ENCODE results near the gene DOCK11. TPM values are rescaled to one million over a fixed set of nuclear protein-coding genes. Genes with fewer than 3 reads are reported as not detected.

Gene DOCK11
- total RNA-seq, 2 donors from 2014 or later, result 4.9 to 15.8 TPM

DNA sequence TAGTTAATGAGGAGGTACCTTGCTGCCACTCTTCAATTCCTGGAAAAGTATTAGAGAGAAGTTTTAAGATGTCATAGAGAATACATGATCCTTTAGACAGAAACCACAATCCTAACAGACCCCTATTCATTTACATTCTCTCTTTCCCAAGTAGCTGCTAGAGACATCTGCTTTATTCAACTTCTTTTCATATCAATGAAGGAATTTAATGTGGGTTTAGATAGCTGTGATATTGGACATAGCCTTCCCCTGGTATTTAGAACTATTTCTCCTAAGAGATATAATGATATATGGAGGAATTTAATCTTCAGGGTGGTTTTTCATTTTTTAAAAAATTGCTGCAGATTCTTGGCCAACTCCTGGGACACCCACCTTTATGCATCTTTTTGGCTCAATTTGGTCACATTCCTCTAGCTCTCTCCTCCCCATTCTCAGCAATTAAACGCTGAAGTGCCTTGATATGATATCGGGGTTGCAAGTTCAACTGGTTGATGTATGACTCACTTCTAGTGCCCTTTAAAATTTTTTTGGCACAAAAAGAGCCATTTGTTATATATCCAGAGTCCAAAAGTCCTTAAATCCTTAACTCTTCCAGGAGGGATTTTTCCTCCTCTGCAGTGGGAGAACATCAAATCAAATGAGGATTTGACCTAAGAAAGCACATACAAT lies 57.6 kb downstream of the DOCK11 start:
- no peak overlapping the region for H3K27ac ChIP-seq
- no peaks in the 10 kb centered on the region for H3K4me1 ChIP-seq
- intact Hi-C loops (cut with DNase I), result no loop called here
- no peak for ATAC-seq
- WGBS, 2 donors, result 7 to 14% methylated on average over 2 of the region's 2 CpGs
- no peaks in the 10 kb centered on the region for H3K9me3 ChIP-seq
- DNase-seq, result no peak
- H3K27me3 ChIP-seq, result no peaks in the 10 kb centered on the region
- TF ChIP-seq, protein P1, sequence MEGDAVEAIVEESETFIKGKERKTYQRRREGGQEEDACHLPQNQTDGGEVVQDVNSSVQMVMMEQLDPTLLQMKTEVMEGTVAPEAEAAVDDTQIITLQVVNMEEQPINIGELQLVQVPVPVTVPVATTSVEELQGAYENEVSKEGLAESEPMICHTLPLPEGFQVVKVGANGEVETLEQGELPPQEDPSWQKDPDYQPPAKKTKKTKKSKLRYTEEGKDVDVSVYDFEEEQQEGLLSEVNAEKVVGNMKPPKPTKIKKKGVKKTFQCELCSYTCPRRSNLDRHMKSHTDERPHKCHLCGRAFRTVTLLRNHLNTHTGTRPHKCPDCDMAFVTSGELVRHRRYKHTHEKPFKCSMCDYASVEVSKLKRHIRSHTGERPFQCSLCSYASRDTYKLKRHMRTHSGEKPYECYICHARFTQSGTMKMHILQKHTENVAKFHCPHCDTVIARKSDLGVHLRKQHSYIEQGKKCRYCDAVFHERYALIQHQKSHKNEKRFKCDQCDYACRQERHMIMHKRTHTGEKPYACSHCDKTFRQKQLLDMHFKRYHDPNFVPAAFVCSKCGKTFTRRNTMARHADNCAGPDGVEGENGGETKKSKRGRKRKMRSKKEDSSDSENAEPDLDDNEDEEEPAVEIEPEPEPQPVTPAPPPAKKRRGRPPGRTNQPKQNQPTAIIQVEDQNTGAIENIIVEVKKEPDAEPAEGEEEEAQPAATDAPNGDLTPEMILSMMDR (IDR thresholded peaks at IDR 0.05), result no peak
- no peak for TF ChIP-seq POLR2A (IDR thresholded peaks at IDR 0.05)
- no peak overlapping the region for H3K4me3 ChIP-seq
- H3K36me3 ChIP-seq (replicated peaks in 1 of 2; ENCODE audit: insufficient read depth in 1 of 2, low read depth in 2 of 2), result no peaks in the 10 kb centered on the region

DNA sequence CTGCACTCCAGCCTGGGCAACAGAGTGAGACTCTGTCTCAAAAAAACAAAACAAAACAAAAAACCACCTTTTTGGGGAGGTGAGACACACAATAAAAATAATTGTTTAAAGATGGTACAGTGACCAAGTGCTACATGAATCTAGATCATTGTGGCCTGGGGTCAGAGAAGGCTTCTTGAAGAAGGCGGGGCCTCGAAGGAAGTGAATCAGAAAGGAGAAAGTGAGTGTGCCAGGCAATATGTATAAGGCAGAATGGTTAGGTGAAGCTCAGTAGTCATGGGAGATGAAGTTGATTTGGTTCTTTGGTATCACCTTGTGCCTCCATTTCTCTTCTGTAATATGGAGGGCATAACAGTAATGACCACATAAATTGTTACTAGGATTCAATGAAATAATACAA lies 58.9 kb downstream of the DOCK11 start:
- H3K4me1 ChIP-seq, result no peaks in the 10 kb centered on the region
- ATAC-seq (no peak), DNase-seq (no peak)
- TF ChIP-seq, protein P1 (IDR thresholded peaks at IDR 0.05), result no peak
- TF ChIP-seq POLR2A (IDR thresholded peaks at IDR 0.05), result no peak
- WGBS, 2 donors, result 85 to 87% methylated on average over 2 of the region's 2 CpGs
- H3K4me3 ChIP-seq, result no peak overlapping the region
- intact Hi-C loops (cut with DNase I), result no loop called here
- no peaks in the 10 kb centered on the region for H3K9me3 ChIP-seq
- H3K27me3 ChIP-seq, result no peaks in the 10 kb centered on the region
- no peaks in the 10 kb centered on the region for H3K36me3 ChIP-seq (replicated peaks in 1 of 2; ENCODE audit: insufficient read depth in 1 of 2, low read depth in 2 of 2)
- H3K27ac ChIP-seq, result no peak overlapping the region

DNA sequence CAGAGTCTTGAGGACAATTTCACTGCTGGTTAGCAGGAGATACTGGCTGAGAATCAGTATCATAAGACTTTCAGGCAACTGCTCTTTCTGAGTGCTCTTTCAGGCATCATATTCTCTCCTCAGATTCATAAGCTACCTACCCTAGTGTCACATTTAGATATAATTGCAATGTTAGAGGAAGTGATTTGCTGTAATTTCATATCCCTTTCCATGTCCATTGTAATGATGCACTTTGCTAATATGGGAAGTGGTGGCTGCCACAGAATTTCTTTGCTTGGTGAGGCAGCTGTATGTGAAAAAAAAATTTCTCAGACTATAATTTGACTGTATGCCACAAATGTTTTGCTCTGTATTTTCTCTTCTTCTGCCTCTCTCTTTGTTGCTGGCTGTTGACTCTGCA lies 63.3 kb downstream of the DOCK11 start:
- DNase-seq (no peak), ATAC-seq (no peak)
- Histone ChIP-seq H3K27ac (no peak overlapping the region), H3K27me3 (no peaks in the 10 kb centered on the region), H3K36me3 (replicated peaks in 1 of 2; ENCODE audit: insufficient read depth in 1 of 2, low read depth in 2 of 2) (no peaks in the 10 kb centered on the region), H3K9me3 (no peaks in the 10 kb centered on the region), H3K4me1 (no peaks in the 10 kb centered on the region), H3K4me3 (no peak overlapping the region)
- intact Hi-C loops (cut with DNase I), result no loop called here
- TF ChIP-seq POLR2A (IDR thresholded peaks at IDR 0.05), result no peak
- TF ChIP-seq, protein P1 (IDR thresholded peaks at IDR 0.05), result no peak

DNA sequence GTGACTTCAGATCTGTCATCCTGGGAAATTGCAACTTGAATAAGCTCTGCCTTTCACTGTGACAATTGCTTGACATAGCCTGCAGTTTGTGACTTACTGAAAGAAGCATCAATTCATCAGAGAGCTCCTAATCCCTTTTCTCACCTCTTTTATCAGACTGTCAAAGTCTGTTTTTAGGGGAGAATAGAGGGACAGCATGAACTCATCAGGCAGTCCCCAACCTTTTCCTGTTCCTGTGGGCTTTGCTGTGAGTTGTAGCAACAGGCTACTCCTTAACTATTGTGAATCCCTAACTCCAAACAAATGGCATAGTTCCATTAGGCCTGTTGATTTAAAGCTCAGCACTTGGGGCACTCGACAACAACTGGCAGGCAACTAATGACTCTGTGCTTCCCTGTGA lies 64.9 kb downstream of the DOCK11 start:
- Histone ChIP-seq H3K9me3 (no peaks in the 10 kb centered on the region), H3K27me3 (no peaks in the 10 kb centered on the region), H3K36me3 (replicated peaks in 1 of 2; ENCODE audit: insufficient read depth in 1 of 2, low read depth in 2 of 2) (no peaks in the 10 kb centered on the region), H3K4me1 (no peaks in the 10 kb centered on the region), H3K27ac (no peak overlapping the region), H3K4me3 (no peak overlapping the region)
- ATAC-seq (no peak), DNase-seq (no peak)
- TF ChIP-seq, protein P1 (IDR thresholded peaks at IDR 0.05), result no peak
- no peak for TF ChIP-seq POLR2A (IDR thresholded peaks at IDR 0.05)
- WGBS, 2 donors, result 20 to 56% methylated on average over 1 of the region's 1 CpG
- intact Hi-C loops (cut with DNase I), result no loop called here

DNA sequence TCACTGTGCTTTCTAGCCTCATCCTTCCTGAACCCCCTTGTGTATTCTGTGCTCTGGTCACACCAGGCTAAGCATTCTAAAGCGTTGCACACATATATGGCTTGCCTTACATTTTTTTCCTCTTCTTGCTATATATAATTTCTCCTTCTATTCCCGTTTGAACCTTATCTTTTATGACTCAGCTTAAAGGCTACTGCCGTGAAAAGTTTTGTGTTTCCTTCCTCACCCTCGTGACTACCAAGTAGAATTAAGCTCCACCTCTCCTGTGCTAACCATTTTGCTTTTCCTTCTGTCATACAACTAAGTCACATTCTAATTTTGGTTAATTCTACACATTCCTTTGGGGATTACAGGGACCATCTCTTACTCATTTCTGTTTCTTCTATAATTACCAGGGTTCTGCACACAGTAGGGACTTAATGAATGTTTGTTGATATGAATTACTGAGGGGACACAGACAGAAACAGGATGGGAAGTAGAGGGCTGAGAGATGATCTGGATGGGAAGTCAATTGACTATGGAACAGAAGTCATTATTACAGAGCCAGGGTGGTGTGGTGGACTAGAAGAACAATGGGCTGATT lies 67.1 kb downstream of the DOCK11 start:
- no peak for ATAC-seq
- H3K9me3 ChIP-seq, result no peaks in the 10 kb centered on the region

More for the DNA sequence above, 67.1 kb downstream of the DOCK11 start:
- TF ChIP-seq, protein P1 (IDR thresholded peaks at IDR 0.05), result no peak
- TF ChIP-seq POLR2A (IDR thresholded peaks at IDR 0.05), result no peak
- no peak overlapping the region for H3K4me3 ChIP-seq
- no peak for DNase-seq
- H3K27me3 ChIP-seq, result no peaks in the 10 kb centered on the region
- no peak overlapping the region for H3K27ac ChIP-seq
- intact Hi-C loops (cut with DNase I), result no loop called here
- WGBS, 2 donors, result 35 to 45% methylated on average over 4 of the region's 4 CpGs
- no peaks in the 10 kb centered on the region for H3K4me1 ChIP-seq
- no peaks in the 10 kb centered on the region for H3K36me3 ChIP-seq (replicated peaks in 1 of 2; ENCODE audit: insufficient read depth in 1 of 2, low read depth in 2 of 2)

Data from body of pancreas (tissue), 4 donors.